Smooth muscle cell (in vitro differentiated cells): ENCODE data around the gene DIP2A. TPM values are rescaled to one million over a fixed set of nuclear protein-coding genes. Genes with fewer than 3 reads are reported as not detected.

Experiments
- DNase-seq: peaks from one replicate; lab custom pipeline; 2025; ENCODE audit not compliant: unreplicated experiment; lab: John Stamatoyannopoulos, UW
- H2AFZ ChIP-seq: fragments of 200-600 bp; sonication (generic); 2 replicates; pipeline ENCODE4 v1.6.0; 2016; ENCODE audit warnings: antibody characterized with exemption, low read depth, mild to moderate bottlenecking
- H3F3A ChIP-seq: fragments of 200-600 bp; sonication (generic); 2 replicates; pipeline ENCODE4 v1.6.0; 2017; ENCODE audit warnings: antibody characterized with exemption, low read depth
- H3K27ac ChIP-seq: fragments of 200-600 bp; sonication (generic); 2 replicates; pipeline ENCODE4 v1.5.1; 2016; ENCODE audit warnings: low read depth, mild to moderate bottlenecking
- H3K27me3 ChIP-seq: fragments of 200-600 bp; sonication (generic); 2 replicates; pipeline ENCODE4 v1.6.1; 2016; ENCODE audit warnings: low read depth, mild to moderate bottlenecking
- H3K36me3 ChIP-seq: fragments of 200-600 bp; sonication (generic); 2 replicates; pipeline ENCODE4 v1.5.1; 2016; ENCODE audit warnings: low read depth
- H3K4me1 ChIP-seq: fragments of 200-600 bp; sonication (generic); 2 replicates; pipeline ENCODE4 v1.5.1; 2016; ENCODE audit warnings: low read depth
- H3K4me2 ChIP-seq: fragments of 200-600 bp; sonication (generic); 2 replicates; pipeline ENCODE4 v1.6.0; 2016; ENCODE audit warnings: mild to moderate bottlenecking
- H3K4me3 ChIP-seq: fragments of 200-600 bp; sonication (generic); 2 replicates; pipeline ENCODE4 v1.5.1; 2016; ENCODE audit warnings: mild to moderate bottlenecking
- H3K79me2 ChIP-seq: fragments of 200-600 bp; sonication (generic); 2 replicates; pipeline ENCODE4 v1.6.0; 2016; ENCODE audit warnings: low read depth, mild to moderate bottlenecking
- H3K9ac ChIP-seq: fragments of 200-600 bp; sonication (generic); 2 replicates; pipeline ENCODE4 v1.6.0; 2016; ENCODE audit warnings: low read depth
- H3K9me3 ChIP-seq: fragments of 200-600 bp; sonication (generic); replicated peaks from 2 replicates; pipeline ENCODE4 v1.5.1; 2016; ENCODE audit warnings: low read depth
- H4K20me1 ChIP-seq: fragments of 200-600 bp; sonication (generic); 2 replicates; pipeline ENCODE4 v1.6.0; 2016; ENCODE audit warnings: low read depth
- CTCF ChIP-seq: fragments of 200-600 bp; sonication (generic); IDR thresholded peaks from 2 replicates; pipeline ENCODE4 v1.5.1; 2017; ENCODE audit warnings: borderline replicate concordance, mild to moderate bottlenecking, antibody characterized with exemption; ENCODE audit not compliant: insufficient read depth, poor library complexity, severe bottlenecking
- WGBS: methylation state at CpG from one replicate; pipeline ENCODE4 v1.1.7; 2016; ENCODE audit warnings: low lambda C conversion rate; 5-methylcytosine and 5-hydroxymethylcytosine counted together
- polyA plus RNA-seq: library from polyadenylated mRNA; unstranded; fragments of >200 nt; fragmentation: Nextera tagmentation; extraction: Ambion mirVana; gene quantifications from 2 replicates; pipeline ENCODE4 v1.2.1, GENCODE V29; 2016
- total RNA-seq: library from RNA; depleted of rRNA; stranded (reverse); fragments of >200 nt; gene quantifications from 2 replicates; pipeline ENCODE4 v1.2.3, GENCODE V29; 2014

DIP2A gene
- total and polyA plus RNA-seq, 2 experiments from 2014 or later: 11.5 to 24.8 TPM

- no peak for TF ChIP-seq CTCF
- 96% methylated on average over 4 of the region's 4 CpGs for WGBS
- Histone ChIP-seq H3K27me3 (no peaks in the 10 kb centered on the region), H3K4me2 (no peak overlapping the region), H3K79me2 (no peaks in the 10 kb centered on the region), H3F3A (no peaks in the 10 kb centered on the region), H3K36me3 (peaks cover 9% of the 10 kb centered on the region), H2AFZ (no peak overlapping the region), H4K20me1 (peaks cover 19% of the 10 kb centered on the region), H3K9ac (no peak overlapping the region), H3K4me3 (no peak overlapping the region), H3K4me1 (no peaks in the 10 kb centered on the region), H3K9me3 (no peaks in the 10 kb centered on the region), H3K27ac (no peak overlapping the region)
- DNase-seq: no peak
Observed at GRCh38 chr21:46527801-46528200, 69.1 kb downstream of the DIP2A start.

- H2AFZ ChIP-seq: no peak overlapping the region
- no peak for TF ChIP-seq CTCF
- no peaks in the 10 kb centered on the region for H3K27me3 ChIP-seq
- H4K20me1 ChIP-seq: peaks cover 10% of the 10 kb centered on the region
- DNase-seq: no peak
- H3K4me2 ChIP-seq: no peak overlapping the region
- no peak overlapping the region for H3K27ac ChIP-seq
- H3K9ac ChIP-seq: no peak overlapping the region
- H3K4me1 ChIP-seq: no peaks in the 10 kb centered on the region
- no peaks in the 10 kb centered on the region for H3K79me2 ChIP-seq
- H3F3A ChIP-seq: no peaks in the 10 kb centered on the region
- H3K9me3 ChIP-seq: no peaks in the 10 kb centered on the region
- peaks cover 13% of the 10 kb centered on the region for H3K36me3 ChIP-seq
- H3K4me3 ChIP-seq: no peak overlapping the region
- WGBS: 90% methylated on average over 7 of the region's 7 CpGs
Observed at GRCh38 chr21:46532080-46532479, 73.4 kb downstream of the DIP2A start.

GRCh38 chr21:46537026-46537425 lies 78.3 kb downstream of the DIP2A start:
- Histone ChIP-seq H2AFZ (no peak overlapping the region), H3K27ac (no peak overlapping the region), H3K4me3 (no peak overlapping the region), H3F3A (no peaks in the 10 kb centered on the region), H3K4me1 (no peaks in the 10 kb centered on the region), H3K9me3 (no peaks in the 10 kb centered on the region), H3K27me3 (no peaks in the 10 kb centered on the region), H3K79me2 (no peaks in the 10 kb centered on the region), H3K9ac (no peak overlapping the region), H3K36me3 (peaks cover 4% of the 10 kb centered on the region), H3K4me2 (no peak overlapping the region), H4K20me1 (no peaks in the 10 kb centered on the region)
- no peak for TF ChIP-seq CTCF
- WGBS: 85% methylated on average over 6 of the region's 6 CpGs
- DNase-seq: no peak

- Histone ChIP-seq H3K4me3 (no peak overlapping the region), H3K79me2 (no peaks in the 10 kb centered on the region), H3F3A (no peaks in the 10 kb centered on the region), H3K27ac (no peak overlapping the region), H3K4me1 (no peaks in the 10 kb centered on the region), H3K9ac (no peak overlapping the region), H3K4me2 (no peak overlapping the region), H2AFZ (no peak overlapping the region), H4K20me1 (no peaks in the 10 kb centered on the region), H3K36me3 (peaks cover under 1% of the 10 kb centered on the region), H3K27me3 (no peaks in the 10 kb centered on the region), H3K9me3 (no peaks in the 10 kb centered on the region)
- DNase-seq: no peak
- TF ChIP-seq CTCF: no peak
- 97% methylated on average over 16 of the region's 16 CpGs for WGBS
Observed at GRCh38 chr21:46538262-46538661, 79.6 kb downstream of the DIP2A start.
